ENCODE measurements around the gene E2F8.
"Not testable (repeated sequence)": the region's sequence is repeated elsewhere in the genome, so short reads cannot be mapped to it uniquely, and the experiment has no call there.

The E2F8 gene

GRCh38 chr11:19281041-19281440, 40.3 kb upstream of the E2F8 start:
- no peaks in the 10 kb centered on the region for H3K36me3 ChIP-seq (replicated peaks; ENCODE audit: low read depth, low read length)
- no peaks in the 10 kb centered on the region for H3K4me1 ChIP-seq (ENCODE audit: low read length)
- no peak overlapping the region for H3K27ac ChIP-seq (ENCODE audit: low read length)
- no peak overlapping the region for H3K4me2 ChIP-seq (ENCODE audit: low read length)
- H2AFZ ChIP-seq (ENCODE audit: low read depth, low read length), result no peak overlapping the region
- TF ChIP-seq EZH2phosphoT487 (IDR thresholded peaks at IDR 0.05; ENCODE audit: low read depth), result no peak
- no peaks in the 10 kb centered on the region for H4K20me1 ChIP-seq (ENCODE audit: insufficient read depth, low read length)
- no peaks in the 10 kb centered on the region for H3K9me3 ChIP-seq (ENCODE audit: insufficient read depth, low read length)
- H3K4me3 ChIP-seq (ENCODE audit: low read length), result no peak overlapping the region
- H3K9ac ChIP-seq (ENCODE audit: low read length), result no peak overlapping the region
- H3K79me2 ChIP-seq (ENCODE audit: low read length), result no peaks in the 10 kb centered on the region
- no peaks in the 10 kb centered on the region for H3K27me3 ChIP-seq (ENCODE audit: low read depth, low read length)

- H3K36me3 ChIP-seq (replicated peaks; ENCODE audit: low read depth, low read length), result no peaks in the 10 kb centered on the region
- TF ChIP-seq EZH2phosphoT487 (IDR thresholded peaks at IDR 0.05; ENCODE audit: low read depth) (no peak), CTCF (IDR thresholded peaks at IDR 0.05; ENCODE audit: low read depth, low read length) (no peak)
- no peak overlapping the region for H2AFZ ChIP-seq (ENCODE audit: low read depth, low read length)
- H3K4me2 ChIP-seq (ENCODE audit: low read length), result no peak overlapping the region
- H4K20me1 ChIP-seq (ENCODE audit: insufficient read depth, low read length), result no peaks in the 10 kb centered on the region
- no peaks in the 10 kb centered on the region for H3K27me3 ChIP-seq (ENCODE audit: low read depth, low read length)
- H3K4me3 ChIP-seq (ENCODE audit: low read length), result no peak overlapping the region
- no peaks in the 10 kb centered on the region for H3K79me2 ChIP-seq (ENCODE audit: low read length)
- no peaks in the 10 kb centered on the region for H3K4me1 ChIP-seq (ENCODE audit: low read length)
- no peaks in the 10 kb centered on the region for H3K9me3 ChIP-seq (ENCODE audit: insufficient read depth, low read length)
- H3K9ac ChIP-seq (ENCODE audit: low read length), result no peak overlapping the region
- no peak overlapping the region for H3K27ac ChIP-seq (ENCODE audit: low read length)
Measured at GRCh38 chr11:19279451-19279850, 38.7 kb upstream of the E2F8 start.

- Histone ChIP-seq H4K20me1 (ENCODE audit: insufficient read depth, low read length) (no peaks in the 10 kb centered on the region), H3K4me3 (ENCODE audit: low read length) (no peak overlapping the region), H3K36me3 (replicated peaks; ENCODE audit: low read depth, low read length) (no peaks in the 10 kb centered on the region), H3K9ac (ENCODE audit: low read length) (no peak overlapping the region), H3K27ac (ENCODE audit: low read length) (no peak overlapping the region), H3K9me3 (ENCODE audit: insufficient read depth, low read length) (no peaks in the 10 kb centered on the region), H3K79me2 (ENCODE audit: low read length) (no peaks in the 10 kb centered on the region), H3K27me3 (ENCODE audit: low read depth, low read length) (no peaks in the 10 kb centered on the region), H2AFZ (ENCODE audit: low read depth, low read length) (no peak overlapping the region), H3K4me2 (ENCODE audit: low read length) (no peak overlapping the region), H3K4me1 (ENCODE audit: low read length) (no peaks in the 10 kb centered on the region)
- no peak for TF ChIP-seq EZH2phosphoT487 (IDR thresholded peaks at IDR 0.05; ENCODE audit: low read depth)
- TF ChIP-seq CTCF (IDR thresholded peaks at IDR 0.05; ENCODE audit: low read depth, low read length), result no peak
Measured at GRCh38 chr11:19276859-19277808, 36.4 kb upstream of the E2F8 start.

GRCh38 chr11:19275496-19275895, 34.8 kb upstream of the E2F8 start:
- no peaks in the 10 kb centered on the region for H3K9me3 ChIP-seq (ENCODE audit: insufficient read depth, low read length)
- H3K4me2 ChIP-seq (ENCODE audit: low read length), result no peak overlapping the region
- H3K36me3 ChIP-seq (replicated peaks; ENCODE audit: low read depth, low read length), result no peaks in the 10 kb centered on the region
- H4K20me1 ChIP-seq (ENCODE audit: insufficient read depth, low read length), result no peaks in the 10 kb centered on the region
- no peak overlapping the region for H3K27ac ChIP-seq (ENCODE audit: low read length)
- H3K4me3 ChIP-seq (ENCODE audit: low read length), result no peak overlapping the region
- TF ChIP-seq CTCF (IDR thresholded peaks at IDR 0.05; ENCODE audit: low read depth, low read length) (no peak), EZH2phosphoT487 (IDR thresholded peaks at IDR 0.05; ENCODE audit: low read depth) (no peak)
- no peak overlapping the region for H2AFZ ChIP-seq (ENCODE audit: low read depth, low read length)
- no peak overlapping the region for H3K9ac ChIP-seq (ENCODE audit: low read length)
- H3K79me2 ChIP-seq (ENCODE audit: low read length), result no peaks in the 10 kb centered on the region
- H3K27me3 ChIP-seq (ENCODE audit: low read depth, low read length), result no peaks in the 10 kb centered on the region
- H3K4me1 ChIP-seq (ENCODE audit: low read length), result no peaks in the 10 kb centered on the region

- not testable (repeated sequence) for H2AFZ ChIP-seq (ENCODE audit: low read depth, low read length); H3K27ac ChIP-seq (ENCODE audit: low read length); H3K9ac ChIP-seq (ENCODE audit: low read length); H4K20me1 ChIP-seq (ENCODE audit: insufficient read depth, low read length); H3K4me1 ChIP-seq (ENCODE audit: low read length); H3K79me2 ChIP-seq (ENCODE audit: low read length); H3K4me2 ChIP-seq (ENCODE audit: low read length); H3K9me3 ChIP-seq (ENCODE audit: insufficient read depth, low read length); H3K4me3 ChIP-seq (ENCODE audit: low read length); H3K36me3 ChIP-seq (replicated peaks; ENCODE audit: low read depth, low read length)
- H3K27me3 ChIP-seq (ENCODE audit: low read depth, low read length), result peaks cover 19% of the 10 kb centered on the region
Measured at GRCh38 chr11:19273219-19273618, 32.5 kb upstream of the E2F8 start.

Measured in OCI-LY3 (cell line).